Hepatocyte (in vitro differentiated cells): Measurements from ENCODE around the gene AQP12B. TPM values are rescaled to one million over a fixed set of nuclear protein-coding genes. Genes with fewer than 3 reads are reported as not detected.

ENCODE experiments used
- DNase-seq: peaks from one replicate; pipeline ENCODE4 v3.0.0-alpha.2; 2016; ENCODE audit warnings: low spot score
- H2AFZ ChIP-seq: fragments of 200-600 bp; sonication (generic); 2 replicates; pipeline ENCODE4 v1.6.0; 2016; ENCODE audit warnings: antibody characterized with exemption, mild to moderate bottlenecking
- H3K27ac ChIP-seq: fragments of 200-600 bp; sonication (generic); 2 replicates; pipeline ENCODE4 v1.5.1; 2016; ENCODE audit warnings: mild to moderate bottlenecking
- H3K27me3 ChIP-seq: fragments of 200-600 bp; sonication (generic); 2 replicates; pipeline ENCODE4 v1.6.1; 2016
- H3K36me3 ChIP-seq: fragments of 200-600 bp; sonication (generic); replicated peaks from 2 replicates; pipeline ENCODE4 v1.5.1; 2016; ENCODE audit warnings: low read depth; ENCODE audit not compliant: insufficient read depth
- H3K4me1 ChIP-seq: fragments of 200-600 bp; sonication (generic); 2 replicates; pipeline ENCODE4 v1.5.1; 2016; ENCODE audit warnings: mild to moderate bottlenecking, moderate library complexity; ENCODE audit not compliant: insufficient read depth
- H3K4me2 ChIP-seq: fragments of 200-600 bp; sonication (generic); 2 replicates; pipeline ENCODE4 v1.6.0; 2016
- H3K4me3 ChIP-seq: fragments of 200-600 bp; sonication (generic); 2 replicates; pipeline ENCODE4 v1.5.1; 2016; ENCODE audit warnings: mild to moderate bottlenecking
- H3K79me2 ChIP-seq: fragments of 200-600 bp; sonication (generic); 2 replicates; pipeline ENCODE4 v1.6.0; 2017; ENCODE audit warnings: mild to moderate bottlenecking
- H3K9me2 ChIP-seq: fragments of 200-600 bp; sonication (generic); replicated peaks from 2 replicates; pipeline ENCODE4 v1.6.0; 2017; ENCODE audit warnings: mild to moderate bottlenecking; ENCODE audit not compliant: insufficient read depth
- H3K9me3 ChIP-seq: fragments of 200-600 bp; sonication (generic); 2 replicates; pipeline ENCODE4 v1.5.1; 2016; ENCODE audit warnings: low read depth, mild to moderate bottlenecking
- H4K20me1 ChIP-seq: fragments of 200-600 bp; sonication (generic); 2 replicates; pipeline ENCODE4 v1.6.0; 2016; ENCODE audit warnings: mild to moderate bottlenecking; ENCODE audit not compliant: insufficient read depth, poor library complexity, severe bottlenecking
- EZH2 ChIP-seq: fragments of 200-600 bp; sonication (generic); IDR thresholded peaks from 2 replicates; pipeline ENCODE4 v1.6.1; 2016; ENCODE audit warnings: antibody characterized with exemption, mild to moderate bottlenecking, borderline replicate concordance
- EZH2phosphoT487 ChIP-seq: fragments of 200-600 bp; sonication (generic); IDR thresholded peaks from one replicate; pipeline ENCODE4 v1.6.1; 2018; ENCODE audit warnings: antibody characterized with exemption, mild to moderate bottlenecking, low read depth, moderate library complexity; ENCODE audit not compliant: unreplicated experiment, severe bottlenecking
- WGBS: methylation state at CpG from one replicate; pipeline ENCODE4 v1.1.6; 2016; ENCODE audit warnings: low lambda C conversion rate; ENCODE audit errors: missing lambda C conversion rate; 5-methylcytosine and 5-hydroxymethylcytosine counted together
- polyA plus RNA-seq: library from polyadenylated mRNA; unstranded; fragments of >200 nt; fragmentation: Nextera tagmentation; extraction: Ambion mirVana; gene quantifications from 2 replicates; pipeline ENCODE4 v1.2.1, GENCODE V29; 2016
- total RNA-seq: library from RNA; depleted of rRNA; stranded (reverse); fragments of >200 nt; gene quantifications from 2 replicates; pipeline ENCODE4 v1.2.3, GENCODE V29; 2014
- TF ChIP-seq, protein P1 (sequence below): fragments of 200-600 bp; sonication (generic); IDR thresholded peaks from 2 replicates; pipeline ENCODE4 v1.5.1; 2016; ENCODE audit warnings: antibody characterized with exemption, mild to moderate bottlenecking; ENCODE audit not compliant: poor library complexity

The AQP12B gene
- total and polyA plus RNA-seq, 2 experiments from 2014 or later = 0.53 TPM; not detected in 1

DNA sequence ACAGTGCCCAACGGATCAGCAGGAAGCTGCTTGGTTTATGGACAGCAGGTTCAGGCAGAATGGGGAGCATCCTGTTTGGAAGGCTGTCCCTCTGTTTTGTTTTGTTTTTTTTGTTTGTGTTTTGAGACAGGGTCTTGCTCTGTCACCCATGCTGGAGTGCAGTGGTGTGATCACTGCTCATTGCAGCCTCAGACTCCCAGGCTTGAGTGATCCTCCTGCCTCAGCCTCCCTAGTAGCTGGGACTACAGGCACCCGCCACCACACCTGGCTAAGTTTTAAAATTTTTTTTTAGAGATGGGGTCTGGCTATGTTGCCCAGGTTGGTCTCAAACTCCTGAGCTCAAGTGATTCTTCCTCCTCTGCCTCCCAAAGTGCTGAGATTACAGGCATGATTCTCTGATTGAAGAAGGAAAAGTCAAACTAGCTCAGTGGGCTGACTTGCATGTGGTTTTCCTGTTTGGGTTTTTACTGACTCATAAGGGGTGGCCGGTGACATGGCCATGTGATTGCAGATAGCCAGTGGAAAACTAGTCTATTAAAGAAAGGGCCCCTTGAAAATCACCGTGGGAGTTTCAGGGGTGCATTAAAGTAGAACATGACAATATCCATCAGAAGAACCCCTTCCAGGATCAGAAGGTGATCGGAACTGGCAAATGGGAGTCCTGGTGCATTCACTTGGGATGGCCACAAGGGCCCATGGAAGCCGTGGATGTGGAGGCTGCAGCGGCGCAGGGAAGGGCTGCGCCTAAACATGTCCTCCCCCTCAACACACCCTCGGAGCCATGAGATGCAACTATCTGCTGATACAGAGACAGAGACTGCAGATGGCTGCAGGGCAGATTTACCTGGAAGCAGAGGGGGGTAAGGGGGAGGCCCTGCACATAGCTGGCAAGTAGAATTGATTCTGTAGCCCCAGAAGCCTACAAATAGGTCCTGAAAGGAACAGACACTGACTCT is 26.5 kb downstream of the AQP12B start:
- Histone ChIP-seq H3K4me2 (no peak overlapping the region), H2AFZ (no peak overlapping the region), H3K9me2 (no peaks in the 10 kb centered on the region), H3K4me3 (no peak overlapping the region), H3K36me3 (no peaks in the 10 kb centered on the region), H3K79me2 (no peaks in the 10 kb centered on the region), H3K9me3 (no peaks in the 10 kb centered on the region), H3K4me1 (no peaks in the 10 kb centered on the region), H3K27ac (no peak overlapping the region), H3K27me3 (peaks cover 29% of the 10 kb centered on the region), H4K20me1 (no peaks in the 10 kb centered on the region)
- no peak for DNase-seq
- 85% methylated on average over 10 of the region's 10 CpGs for WGBS
- TF ChIP-seq EZH2phosphoT487 (no peak), EZH2 (no peak)
- TF ChIP-seq, protein P1, sequence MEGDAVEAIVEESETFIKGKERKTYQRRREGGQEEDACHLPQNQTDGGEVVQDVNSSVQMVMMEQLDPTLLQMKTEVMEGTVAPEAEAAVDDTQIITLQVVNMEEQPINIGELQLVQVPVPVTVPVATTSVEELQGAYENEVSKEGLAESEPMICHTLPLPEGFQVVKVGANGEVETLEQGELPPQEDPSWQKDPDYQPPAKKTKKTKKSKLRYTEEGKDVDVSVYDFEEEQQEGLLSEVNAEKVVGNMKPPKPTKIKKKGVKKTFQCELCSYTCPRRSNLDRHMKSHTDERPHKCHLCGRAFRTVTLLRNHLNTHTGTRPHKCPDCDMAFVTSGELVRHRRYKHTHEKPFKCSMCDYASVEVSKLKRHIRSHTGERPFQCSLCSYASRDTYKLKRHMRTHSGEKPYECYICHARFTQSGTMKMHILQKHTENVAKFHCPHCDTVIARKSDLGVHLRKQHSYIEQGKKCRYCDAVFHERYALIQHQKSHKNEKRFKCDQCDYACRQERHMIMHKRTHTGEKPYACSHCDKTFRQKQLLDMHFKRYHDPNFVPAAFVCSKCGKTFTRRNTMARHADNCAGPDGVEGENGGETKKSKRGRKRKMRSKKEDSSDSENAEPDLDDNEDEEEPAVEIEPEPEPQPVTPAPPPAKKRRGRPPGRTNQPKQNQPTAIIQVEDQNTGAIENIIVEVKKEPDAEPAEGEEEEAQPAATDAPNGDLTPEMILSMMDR = no peak

DNA sequence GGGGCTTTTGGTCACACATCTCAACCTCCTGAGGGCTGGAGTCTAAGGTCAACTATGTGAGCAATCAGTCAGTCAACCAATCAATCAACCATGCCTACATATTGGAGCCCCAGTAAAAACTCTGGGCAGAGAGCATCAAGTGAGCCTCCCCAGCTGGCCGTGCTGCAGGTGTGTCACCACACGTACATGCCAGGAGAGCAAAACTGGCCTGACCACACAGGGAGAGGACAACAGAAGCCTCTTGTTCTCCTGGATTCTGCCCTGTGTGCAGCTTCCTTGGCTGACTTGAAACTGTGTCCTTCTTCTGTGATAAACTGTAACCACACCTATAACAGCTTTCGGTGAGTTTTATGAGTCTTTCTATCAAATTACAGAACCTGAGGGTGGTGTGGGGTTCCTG is 31.5 kb downstream of the AQP12B start:
- Histone ChIP-seq H3K9me2 (no peaks in the 10 kb centered on the region), H3K27ac (no peak overlapping the region), H3K4me2 (no peak overlapping the region), H3K79me2 (no peaks in the 10 kb centered on the region), H3K4me1 (no peaks in the 10 kb centered on the region), H3K4me3 (no peak overlapping the region), H3K9me3 (no peaks in the 10 kb centered on the region), H4K20me1 (no peaks in the 10 kb centered on the region), H3K36me3 (no peaks in the 10 kb centered on the region), H3K27me3 (peaks cover 38% of the 10 kb centered on the region), H2AFZ (no peak overlapping the region)
- no peak for DNase-seq
- WGBS = 85% methylated on average over 3 of the region's 3 CpGs
- TF ChIP-seq EZH2 (no peak), EZH2phosphoT487 (no peak)
- TF ChIP-seq, protein P1 = no peak

DNA sequence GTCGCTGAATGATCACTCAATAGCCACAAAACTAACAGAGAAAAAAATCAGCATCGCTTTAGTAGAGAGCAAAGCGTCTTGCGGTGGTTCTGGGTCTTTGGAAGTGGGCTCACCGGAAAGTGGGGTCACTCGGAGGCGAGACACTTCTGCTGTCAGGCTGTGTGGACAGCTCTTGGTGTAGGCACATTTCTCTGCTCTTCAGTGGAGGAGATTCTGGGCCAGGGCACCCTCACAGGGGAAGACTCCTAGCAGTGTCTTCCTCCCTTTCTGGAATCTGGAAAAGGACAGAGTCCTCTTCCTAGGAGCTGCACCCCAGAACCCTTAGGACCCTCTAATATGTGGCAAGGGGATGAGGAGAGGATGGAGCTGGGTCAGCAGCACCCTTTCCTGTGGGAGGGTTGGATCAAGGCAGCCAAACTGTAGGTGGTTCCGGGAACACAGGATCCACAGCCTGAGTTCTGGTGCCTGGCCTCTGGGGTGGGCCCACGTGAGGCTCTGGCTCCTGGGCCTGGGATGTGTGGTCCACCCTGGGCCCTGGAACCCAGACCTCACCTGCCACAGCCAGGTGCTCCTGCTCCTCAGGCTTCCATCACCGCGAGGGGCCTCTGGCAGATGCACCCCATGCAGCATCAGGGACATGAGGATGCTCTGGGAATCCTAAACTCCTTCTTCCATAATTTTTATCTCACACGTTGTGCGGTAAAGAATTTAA is 32.3 kb downstream of the AQP12B start:
- Histone ChIP-seq H4K20me1 (no peaks in the 10 kb centered on the region), H3K79me2 (no peaks in the 10 kb centered on the region), H3K9me2 (no peaks in the 10 kb centered on the region), H3K36me3 (no peaks in the 10 kb centered on the region), H3K27ac (no peak overlapping the region), H3K4me2 (no peak overlapping the region), H3K4me3 (no peak overlapping the region), H3K4me1 (no peaks in the 10 kb centered on the region), H3K9me3 (no peaks in the 10 kb centered on the region), H2AFZ (no peak overlapping the region), H3K27me3 (peaks cover 32% of the 10 kb centered on the region)
- no peak for TF ChIP-seq EZH2phosphoT487
- TF ChIP-seq, protein P1 = no peak
- TF ChIP-seq EZH2 = no peak
- no peak for DNase-seq
- 89% methylated on average over 13 of the region's 13 CpGs for WGBS
